Activated T-cell treated with anti-CD3 and anti-CD28 coated beads for 1 hour (primary cell): ENCODE measurements around the gene PCCA.
"Not testable (repeated sequence)": the region's sequence is repeated elsewhere in the genome, so short reads cannot be mapped to it uniquely, and the experiment has no call there.

Experiments used
- DNase-seq: peaks from one replicate; pipeline ENCODE4 v3.0.0-alpha.2; 2020; ENCODE audit warnings: low read depth

PCCA gene

GRCh38 chr13:100305398-100305797 is 216.5 kb downstream of the PCCA start:
- DNase-seq, result no peak

- no peak for DNase-seq
Observed at GRCh38 chr13:100306030-100306429, 217.1 kb downstream of the PCCA start.

DNA sequence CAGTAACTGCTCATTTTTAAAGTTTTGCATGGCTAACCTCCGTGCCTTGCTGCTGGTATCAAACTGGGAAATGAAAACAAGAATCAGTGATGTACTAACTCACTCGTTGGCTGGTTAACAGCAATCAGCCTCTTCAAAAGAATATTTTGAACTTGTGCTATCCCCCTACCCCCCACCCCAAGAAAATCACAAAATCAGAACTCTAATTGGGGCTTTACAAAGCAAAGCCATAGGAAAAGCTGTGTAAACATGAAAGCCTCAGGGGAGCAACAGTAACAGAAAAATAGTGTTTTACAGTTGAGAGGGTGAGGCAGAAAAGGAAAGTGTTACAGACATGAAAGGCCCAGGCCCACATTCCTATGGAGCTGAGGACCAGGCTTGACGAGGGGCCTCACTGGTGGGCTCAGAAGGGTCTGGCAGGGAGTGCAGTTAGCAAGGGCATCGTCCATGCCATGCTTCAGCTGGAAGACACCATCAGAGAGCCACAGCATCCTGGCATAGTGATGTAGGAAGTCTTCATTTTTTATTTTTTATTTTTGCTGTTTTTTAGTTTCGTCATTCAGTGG is 217.6 kb downstream of the PCCA start:
- no peak for DNase-seq

DNA sequence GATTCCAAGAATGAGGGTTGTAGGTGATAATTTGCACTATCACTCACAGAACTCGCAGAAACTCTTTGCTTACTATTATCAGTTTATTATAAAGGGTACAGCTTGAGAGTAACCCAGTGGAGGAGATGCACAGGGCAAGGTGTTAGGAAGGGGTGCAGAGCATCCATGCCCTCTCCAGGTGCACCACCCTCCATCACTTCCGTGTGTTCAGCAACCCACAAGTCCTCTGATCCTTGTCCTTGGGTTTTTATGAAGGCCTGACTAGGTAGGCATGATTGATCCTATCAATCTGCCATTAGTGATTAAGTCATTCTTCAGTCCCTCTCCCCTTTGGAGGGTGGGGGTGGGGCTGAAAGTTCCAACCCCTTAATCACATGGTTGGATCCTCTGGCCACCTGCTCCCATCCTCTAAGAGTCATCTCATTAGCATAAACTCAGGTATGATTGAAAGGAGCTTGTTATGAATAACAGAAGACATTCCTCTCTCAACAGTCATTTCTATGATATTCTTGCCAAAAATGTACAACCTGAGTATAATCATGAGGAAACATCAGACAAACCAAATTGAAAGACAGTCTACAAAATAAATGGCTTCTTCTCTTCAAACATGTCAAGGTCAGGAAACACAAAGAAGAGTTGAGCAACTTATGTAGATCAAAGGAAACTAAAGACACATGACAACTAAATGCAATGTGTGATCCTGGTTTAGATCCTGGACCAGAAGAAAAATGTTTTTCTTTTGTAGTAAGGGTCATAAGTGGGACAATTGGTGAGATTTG is 225.4 kb downstream of the PCCA start:
- no peak for DNase-seq

- DNase-seq, result no peak
Observed at GRCh38 chr13:100315522-100315921, 226.6 kb downstream of the PCCA start.

- DNase-seq, result not testable (repeated sequence)
Observed at GRCh38 chr13:100318473-100318872, 229.6 kb downstream of the PCCA start.

GRCh38 chr13:100323937-100324336 is 235.0 kb downstream of the PCCA start:
- DNase-seq, result no peak

GRCh38 chr13:100330662-100331061 is 241.8 kb downstream of the PCCA start:
- DNase-seq, result no peak

DNA sequence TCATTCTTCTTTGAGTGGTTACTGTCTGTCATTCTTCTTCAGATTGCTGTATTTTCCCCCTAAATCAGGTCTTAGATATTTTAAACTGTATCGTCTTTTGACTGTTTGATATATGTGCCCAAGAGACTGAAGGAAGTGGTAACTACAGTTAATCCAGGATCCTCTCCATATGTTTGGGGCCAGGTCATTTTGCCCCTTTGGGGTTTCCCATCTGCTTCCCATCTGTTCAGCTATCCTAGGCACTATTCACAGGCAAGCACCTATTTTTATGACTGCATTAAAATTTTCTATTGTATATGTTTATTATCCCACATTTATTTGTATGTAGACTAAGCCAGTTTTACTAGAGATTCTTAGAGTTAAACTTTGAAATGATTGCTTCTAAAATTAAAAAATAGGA is 244.2 kb downstream of the PCCA start:
- no peak for DNase-seq

- DNase-seq, result no peak
Observed at GRCh38 chr13:100334214-100334613, 245.3 kb downstream of the PCCA start.

DNA sequence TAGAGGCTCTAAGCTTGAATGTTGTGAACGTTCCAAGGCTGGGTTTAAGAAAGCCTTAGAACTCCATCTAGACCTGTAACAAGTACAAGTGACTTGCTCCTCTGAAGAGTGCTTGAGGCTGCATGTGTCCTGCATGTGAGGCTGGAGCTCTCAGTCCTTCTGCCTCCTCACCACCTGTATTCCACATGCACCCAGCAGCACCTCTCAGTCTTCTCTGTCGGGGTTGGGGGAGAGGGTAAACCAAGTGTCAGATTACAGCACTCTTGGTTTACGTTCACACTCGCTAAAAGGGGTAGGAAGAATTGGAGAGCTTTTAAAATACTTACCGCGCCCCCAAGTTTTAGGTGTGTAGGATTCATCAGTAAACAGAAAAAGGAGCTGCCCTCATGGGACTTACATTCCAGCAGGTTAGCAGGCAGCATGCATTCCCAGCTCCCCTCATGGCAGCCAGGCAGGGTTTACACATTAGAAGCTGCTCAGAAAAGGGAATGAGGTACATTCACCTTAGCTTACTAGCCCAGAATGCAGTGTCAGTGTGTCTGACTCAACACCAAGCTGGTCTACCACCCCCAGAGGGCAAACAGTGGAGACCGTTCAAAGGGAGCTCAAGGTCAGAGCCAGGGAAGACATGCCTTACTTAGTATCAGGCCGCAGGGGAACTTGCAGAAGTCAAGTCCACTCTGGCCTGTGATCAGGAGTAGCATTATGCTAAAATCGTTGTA is 248.1 kb downstream of the PCCA start:
- no peak for DNase-seq

GRCh38 chr13:100338275-100338674 is 249.4 kb downstream of the PCCA start:
- no peak for DNase-seq

- DNase-seq, result no peak
Observed at GRCh38 chr13:100339411-100339940, 250.6 kb downstream of the PCCA start.

DNA sequence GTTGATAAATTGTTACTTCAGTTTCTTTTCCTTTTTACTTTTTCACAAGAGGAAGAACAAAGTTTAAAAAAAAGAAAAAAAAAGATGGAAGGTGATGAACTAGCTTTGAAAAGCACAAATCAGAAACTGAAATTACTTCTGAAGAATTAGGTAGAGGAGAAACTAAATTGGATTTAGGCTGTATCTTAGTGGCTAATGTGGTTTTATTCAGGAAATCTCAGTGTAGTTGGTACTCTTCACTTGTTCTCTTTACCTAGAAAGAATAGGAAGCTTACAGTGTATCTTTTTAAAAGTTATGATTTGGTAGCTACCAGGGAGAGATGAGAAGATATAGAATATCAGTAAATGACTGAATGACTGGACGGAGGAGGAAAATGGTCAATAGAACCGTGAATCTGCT is 252.0 kb downstream of the PCCA start:
- DNase-seq, result no peak

DNA sequence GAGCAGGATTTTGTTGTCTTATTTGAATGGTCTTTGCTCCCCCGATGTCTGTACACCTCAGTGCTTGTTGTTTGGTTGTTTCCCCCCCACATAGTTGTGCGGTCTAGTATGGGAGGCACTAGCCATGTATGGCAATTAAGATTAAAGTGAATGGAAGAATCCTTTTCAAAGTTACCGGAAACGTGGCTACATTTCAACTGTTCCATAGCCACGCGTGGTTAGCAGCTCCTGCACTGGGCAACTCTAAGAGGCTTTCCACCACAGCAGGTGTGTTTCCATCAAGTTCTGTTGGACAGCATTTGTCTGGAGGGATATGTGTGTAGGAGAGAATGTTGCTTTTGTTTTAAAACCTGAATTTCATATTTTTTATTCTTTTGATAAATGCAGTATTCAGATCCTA is 252.4 kb downstream of the PCCA start:
- DNase-seq, result no peak

GRCh38 chr13:100344544-100344943 is 255.7 kb downstream of the PCCA start:
- DNase-seq, result no peak

GRCh38 chr13:100347968-100348367 is 259.1 kb downstream of the PCCA start:
- DNase-seq, result no peak

DNA sequence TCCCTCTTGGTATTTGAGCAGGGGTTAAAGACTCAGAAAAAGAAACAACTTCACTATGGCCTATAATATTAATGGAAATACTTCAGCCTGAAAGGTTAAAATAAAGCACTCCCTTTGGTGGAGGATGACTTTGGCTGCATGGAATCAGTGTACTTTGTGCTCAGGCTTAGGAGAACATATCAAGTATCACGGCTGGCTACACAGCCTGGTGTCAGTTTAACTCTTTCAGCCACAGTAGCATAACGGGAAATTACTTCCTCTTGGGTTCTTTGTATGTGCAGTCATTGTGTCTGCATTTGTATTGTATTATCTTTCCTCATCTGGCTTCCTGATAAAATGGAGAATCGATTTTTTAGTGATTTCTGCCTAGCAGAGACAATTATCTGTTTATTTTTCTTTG is 260.7 kb downstream of the PCCA start:
- no peak for DNase-seq

DNA sequence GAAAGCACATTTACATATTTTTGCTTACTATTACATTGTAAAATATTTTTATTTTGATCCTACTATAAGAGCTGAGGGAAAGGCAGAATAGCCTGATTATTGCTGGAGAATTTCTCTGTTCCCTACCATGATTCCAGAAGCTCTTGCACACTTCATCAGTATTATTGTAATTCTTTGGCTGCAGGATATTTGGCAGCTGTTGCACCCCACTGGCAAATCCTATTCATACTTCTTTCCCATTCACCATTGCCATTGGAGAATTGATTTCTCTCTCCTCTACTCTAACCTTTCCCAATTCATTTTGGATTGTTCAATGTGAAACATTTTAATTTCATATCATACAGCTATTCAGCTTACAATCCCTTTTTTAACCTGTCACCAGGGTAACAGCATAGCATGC is 261.7 kb downstream of the PCCA start:
- no peak for DNase-seq

- DNase-seq, result no peak
Observed at GRCh38 chr13:100356426-100356825, 267.5 kb downstream of the PCCA start.

DNA sequence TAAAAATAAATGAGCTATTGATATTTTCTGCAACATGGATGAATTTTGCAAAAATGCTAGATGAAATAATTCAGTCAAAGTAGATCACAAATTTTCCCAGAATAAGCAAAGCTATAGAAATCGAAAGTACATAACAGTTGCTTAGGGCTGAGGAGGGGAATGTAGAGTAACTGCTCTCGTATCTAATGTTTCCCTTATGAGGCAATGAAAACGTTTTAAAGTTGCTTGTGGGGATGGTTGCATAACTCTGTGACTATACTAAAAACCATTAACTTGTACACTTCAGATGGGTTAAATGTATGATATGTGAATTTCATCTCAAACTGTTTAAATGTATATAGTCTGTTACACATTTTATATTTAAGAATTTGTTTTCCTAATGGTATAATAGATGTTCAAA is 268.0 kb downstream of the PCCA start:
- DNase-seq, result no peak

- no peak for DNase-seq
Observed at GRCh38 chr13:100357764-100358163, 268.9 kb downstream of the PCCA start.

- no peak for DNase-seq
Observed at GRCh38 chr13:100361504-100361903, 272.6 kb downstream of the PCCA start.
